Gastroesophageal sphincter (tissue), 3 donors: ENCODE results near the gene MN1.

ENCODE experiments used
- POLR2AphosphoS5 ChIP-seq: sonication (generic); formaldehyde crosslinking; IDR thresholded peaks from one replicate; pipeline ENCODE4 v1.6.1; 2017; ENCODE audit warnings: antibody characterized with exemption
- TF ChIP-seq, protein P1 (sequence below), 4 experiments: fragments of 200-600 bp in 2 of 4; fragments of 450-650 bp in 2 of 4; sonication (generic) in 1 of 4; IDR thresholded peaks; one replicate each; pipeline ENCODE4 v1.5.1; 2017 to 2019; ENCODE audit warnings: antibody characterized with exemption in 4 of 4, mild to moderate bottlenecking in 2 of 4, moderate library complexity in 2 of 4

DNA sequence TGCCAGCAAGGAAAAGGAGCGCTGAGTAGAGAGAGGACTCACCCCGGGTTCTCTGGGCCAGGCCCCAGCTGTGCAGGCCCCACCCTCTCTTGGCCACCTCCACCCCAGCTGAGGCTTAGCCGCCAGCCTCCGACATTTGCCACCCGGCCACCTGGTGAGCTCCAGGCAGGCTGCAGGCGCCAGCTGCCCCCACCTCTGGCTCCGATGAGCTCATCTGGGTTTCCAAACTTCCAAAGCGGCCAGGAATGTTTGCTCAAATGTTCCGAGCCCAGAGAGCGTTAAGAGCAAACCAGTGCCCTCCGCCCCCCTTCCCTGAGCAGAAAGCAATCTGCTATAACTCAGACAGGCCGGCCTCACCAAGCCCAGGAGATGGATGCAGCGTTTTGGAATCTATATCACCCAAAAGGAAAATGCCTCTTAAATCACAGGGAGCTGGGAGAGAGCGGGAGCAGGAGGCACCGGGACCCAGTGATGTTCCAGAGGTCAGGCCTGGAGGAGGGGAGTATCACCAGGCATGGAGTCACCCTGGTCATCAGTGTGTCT is 9.1 kb upstream of the MN1 start:
- TF ChIP-seq, protein P1, sequence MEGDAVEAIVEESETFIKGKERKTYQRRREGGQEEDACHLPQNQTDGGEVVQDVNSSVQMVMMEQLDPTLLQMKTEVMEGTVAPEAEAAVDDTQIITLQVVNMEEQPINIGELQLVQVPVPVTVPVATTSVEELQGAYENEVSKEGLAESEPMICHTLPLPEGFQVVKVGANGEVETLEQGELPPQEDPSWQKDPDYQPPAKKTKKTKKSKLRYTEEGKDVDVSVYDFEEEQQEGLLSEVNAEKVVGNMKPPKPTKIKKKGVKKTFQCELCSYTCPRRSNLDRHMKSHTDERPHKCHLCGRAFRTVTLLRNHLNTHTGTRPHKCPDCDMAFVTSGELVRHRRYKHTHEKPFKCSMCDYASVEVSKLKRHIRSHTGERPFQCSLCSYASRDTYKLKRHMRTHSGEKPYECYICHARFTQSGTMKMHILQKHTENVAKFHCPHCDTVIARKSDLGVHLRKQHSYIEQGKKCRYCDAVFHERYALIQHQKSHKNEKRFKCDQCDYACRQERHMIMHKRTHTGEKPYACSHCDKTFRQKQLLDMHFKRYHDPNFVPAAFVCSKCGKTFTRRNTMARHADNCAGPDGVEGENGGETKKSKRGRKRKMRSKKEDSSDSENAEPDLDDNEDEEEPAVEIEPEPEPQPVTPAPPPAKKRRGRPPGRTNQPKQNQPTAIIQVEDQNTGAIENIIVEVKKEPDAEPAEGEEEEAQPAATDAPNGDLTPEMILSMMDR (IDR thresholded peaks at IDR 0.05) = peak in 2 of 4 experiments; percentile 34 to 45
- peak; percentile 92 for TF ChIP-seq POLR2AphosphoS5
